HPDE6-E6E7 (cell line): Measurements from ENCODE around the gene PRKAG2.

ENCODE experiments used
- DNase-seq: peaks from one replicate; pipeline ENCODE4 v3.0.0; 2011; ENCODE audit warnings: missing footprints; ENCODE audit errors: extremely low spot score

Gene PRKAG2

DNA sequence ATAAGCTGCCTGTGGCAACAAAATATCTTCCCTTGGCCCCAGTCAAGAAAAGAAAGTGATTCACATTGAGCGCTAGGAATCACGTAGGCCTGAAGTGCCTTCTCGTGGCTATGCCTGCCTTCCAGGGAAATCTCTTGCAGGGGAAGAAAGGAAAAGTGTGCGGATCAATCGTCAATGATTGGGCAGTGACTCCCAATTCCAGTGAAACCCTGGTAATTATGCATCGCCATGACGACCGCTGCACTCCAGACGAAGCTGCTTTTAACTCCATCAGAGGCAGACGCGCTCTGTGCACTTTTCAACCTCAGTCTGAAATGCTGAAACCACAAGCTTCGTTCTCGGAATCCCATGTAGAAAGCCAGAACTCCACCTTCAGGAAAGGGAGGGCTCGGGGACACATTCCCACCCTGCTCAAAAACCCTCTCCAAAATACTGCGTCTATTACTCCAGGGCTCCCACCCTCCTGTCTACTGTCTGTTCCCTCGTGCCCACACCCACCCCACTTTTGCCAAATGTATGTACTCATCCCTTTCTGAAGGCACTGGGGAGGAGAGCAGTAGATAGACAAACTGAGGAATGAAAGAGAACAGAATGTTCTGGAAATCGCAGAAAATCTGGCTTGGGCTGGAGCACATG lies 24.2 kb upstream of the PRKAG2 start:
- DNase-seq, result no peak

DNA sequence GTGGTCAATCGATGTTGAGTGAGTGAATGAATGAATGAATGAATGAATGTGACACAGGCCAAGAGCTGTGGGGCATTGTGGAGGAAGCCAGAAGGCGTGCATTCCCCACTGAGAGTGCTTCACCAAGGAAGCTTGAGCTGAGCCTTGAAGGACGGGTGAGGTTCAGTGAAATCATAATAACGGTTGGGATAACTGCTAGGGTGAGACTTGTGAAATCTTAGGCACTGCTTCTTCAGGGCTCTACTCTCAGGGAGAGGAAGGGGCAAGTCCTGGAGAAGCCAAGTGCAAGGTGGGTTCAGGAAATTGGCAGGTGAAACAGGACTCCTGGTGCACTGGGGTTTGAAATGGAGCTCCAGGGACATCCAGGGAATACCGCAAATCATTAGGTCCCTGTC lies 23.7 kb upstream of the PRKAG2 start:
- no peak for DNase-seq

DNA sequence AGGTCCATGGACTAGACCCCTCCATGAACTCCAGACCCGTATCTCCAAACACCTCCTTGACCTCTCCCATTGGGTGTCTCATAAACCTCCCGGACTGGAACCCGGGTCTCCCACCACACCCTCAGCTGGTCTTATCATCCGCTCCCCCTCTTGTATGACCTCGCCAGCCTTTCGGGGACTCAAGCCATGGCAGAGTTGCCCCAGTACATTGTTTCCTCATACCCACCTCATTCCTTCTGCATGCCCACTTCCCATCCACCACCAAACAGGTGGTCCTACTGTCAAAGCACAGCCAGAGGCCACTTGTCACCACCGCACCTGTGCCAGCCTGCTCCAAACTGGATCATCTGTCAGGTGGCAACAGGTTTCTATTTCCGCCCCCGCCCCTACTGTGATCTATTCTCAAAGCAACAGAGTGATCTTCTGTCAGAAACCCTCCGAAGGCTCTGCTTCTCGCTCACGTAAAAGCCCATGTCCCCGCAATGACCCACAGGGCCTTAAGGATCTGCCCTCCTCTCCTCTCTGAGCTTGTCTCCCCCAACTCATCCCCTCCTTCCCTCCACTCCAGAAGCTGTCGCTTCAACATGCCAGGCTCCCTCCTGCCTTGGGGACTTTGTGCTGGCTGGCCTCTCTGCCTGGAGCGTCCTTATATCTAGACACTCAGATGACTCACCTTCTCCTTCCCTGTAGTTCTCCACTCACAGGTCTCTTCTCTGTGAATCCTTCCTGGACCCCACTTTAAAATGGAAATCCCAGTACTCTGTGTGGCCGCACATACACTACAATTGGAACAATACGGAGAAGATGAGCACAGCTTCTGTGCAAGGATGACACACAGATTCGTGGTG lies 22.8 kb upstream of the PRKAG2 start:
- DNase-seq, result no peak

DNA sequence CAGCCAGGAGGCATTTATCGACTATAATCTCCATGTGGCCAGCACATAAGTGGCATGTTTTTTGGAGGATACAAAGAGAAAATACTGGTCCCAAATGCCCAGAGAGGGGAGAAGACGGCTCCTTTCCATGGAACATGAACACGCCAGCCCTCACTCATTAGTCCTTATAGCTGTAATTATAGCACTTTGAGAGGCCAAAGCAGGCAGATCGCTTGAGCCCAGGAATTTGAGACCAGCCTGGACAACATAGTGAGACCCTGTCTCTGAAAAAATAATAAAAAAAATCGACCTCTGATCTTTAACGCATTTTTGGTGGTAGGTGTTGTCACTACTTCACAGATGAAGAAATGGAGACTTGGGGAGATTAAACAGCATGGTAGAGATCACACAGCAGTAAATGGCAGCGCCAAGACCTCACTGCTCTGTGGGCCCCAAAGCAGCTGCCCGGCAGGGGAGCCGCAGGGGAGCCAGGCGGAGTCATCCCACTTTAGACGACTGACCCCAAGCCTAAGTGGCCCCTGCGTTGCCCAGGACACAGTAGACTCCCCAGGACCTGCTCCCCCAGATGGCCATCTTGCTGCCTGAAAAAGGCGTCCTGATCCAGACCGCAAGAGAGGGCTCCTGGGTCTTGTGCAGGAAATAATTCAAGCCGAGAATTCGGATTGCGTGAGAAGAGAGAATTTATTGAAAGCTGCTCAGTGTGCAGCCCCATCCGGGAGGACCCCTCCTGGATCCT lies 21.2 kb upstream of the PRKAG2 start:
- no peak for DNase-seq

- no peak for DNase-seq
Observed at GRCh38 chr7:151897161-151897731, 20.3 kb upstream of the PRKAG2 start.

GRCh38 chr7:151896486-151896885 lies 19.6 kb upstream of the PRKAG2 start:
- no peak for DNase-seq

GRCh38 chr7:151896086-151896485 lies 19.2 kb upstream of the PRKAG2 start:
- DNase-seq, result no peak

DNA sequence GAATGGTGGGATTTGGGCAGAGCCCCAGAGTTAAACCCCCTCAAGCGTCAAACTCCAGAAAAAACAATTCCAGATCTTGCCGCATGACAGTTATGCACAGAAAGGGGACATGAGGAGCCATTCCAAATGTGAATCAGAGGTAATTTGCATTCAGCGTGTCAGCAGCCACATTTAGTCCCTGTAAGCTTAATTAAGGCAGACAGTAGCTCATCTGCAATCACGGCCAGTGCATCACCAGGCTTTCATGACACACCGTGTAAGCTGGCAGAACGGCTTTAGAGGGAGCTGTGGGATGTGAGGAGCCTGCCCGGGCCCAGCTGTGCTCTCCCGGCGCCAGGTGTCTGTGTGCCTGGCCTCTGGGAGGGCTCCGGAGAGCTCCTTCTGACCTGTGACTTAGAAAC lies 18.7 kb upstream of the PRKAG2 start:
- DNase-seq, result peak; percentile 8

DNA sequence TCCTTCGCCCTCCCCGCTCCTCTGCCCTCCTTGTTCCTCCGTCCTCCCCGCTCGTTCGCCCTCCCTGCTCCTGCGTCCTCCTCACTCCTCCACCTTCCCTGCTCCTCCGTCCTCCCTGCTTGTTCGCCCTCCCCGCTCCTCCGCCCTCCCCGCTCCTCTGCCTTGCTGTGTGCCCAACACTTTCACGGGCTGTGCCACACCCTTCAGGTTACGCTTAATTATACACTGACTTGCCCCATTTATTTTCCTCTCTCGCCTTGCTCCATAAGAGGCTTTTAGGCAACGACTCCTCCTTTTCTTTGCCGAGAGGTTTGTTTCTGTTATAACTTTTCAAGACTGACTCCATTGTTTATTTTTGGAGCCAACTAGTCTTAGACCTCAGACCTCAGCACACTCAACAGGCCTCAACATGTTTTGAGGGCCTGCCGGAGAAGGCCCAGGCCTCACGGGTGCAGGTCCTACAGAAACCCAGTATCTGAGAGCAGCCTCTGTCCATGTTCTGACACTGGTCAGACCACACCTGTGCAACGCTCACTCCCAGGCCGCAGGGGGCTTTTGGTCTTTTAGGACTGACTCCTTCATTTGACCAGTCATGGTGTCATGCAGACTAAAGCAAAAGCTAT lies 18.2 kb upstream of the PRKAG2 start:
- DNase-seq, result peak; percentile 34

DNA sequence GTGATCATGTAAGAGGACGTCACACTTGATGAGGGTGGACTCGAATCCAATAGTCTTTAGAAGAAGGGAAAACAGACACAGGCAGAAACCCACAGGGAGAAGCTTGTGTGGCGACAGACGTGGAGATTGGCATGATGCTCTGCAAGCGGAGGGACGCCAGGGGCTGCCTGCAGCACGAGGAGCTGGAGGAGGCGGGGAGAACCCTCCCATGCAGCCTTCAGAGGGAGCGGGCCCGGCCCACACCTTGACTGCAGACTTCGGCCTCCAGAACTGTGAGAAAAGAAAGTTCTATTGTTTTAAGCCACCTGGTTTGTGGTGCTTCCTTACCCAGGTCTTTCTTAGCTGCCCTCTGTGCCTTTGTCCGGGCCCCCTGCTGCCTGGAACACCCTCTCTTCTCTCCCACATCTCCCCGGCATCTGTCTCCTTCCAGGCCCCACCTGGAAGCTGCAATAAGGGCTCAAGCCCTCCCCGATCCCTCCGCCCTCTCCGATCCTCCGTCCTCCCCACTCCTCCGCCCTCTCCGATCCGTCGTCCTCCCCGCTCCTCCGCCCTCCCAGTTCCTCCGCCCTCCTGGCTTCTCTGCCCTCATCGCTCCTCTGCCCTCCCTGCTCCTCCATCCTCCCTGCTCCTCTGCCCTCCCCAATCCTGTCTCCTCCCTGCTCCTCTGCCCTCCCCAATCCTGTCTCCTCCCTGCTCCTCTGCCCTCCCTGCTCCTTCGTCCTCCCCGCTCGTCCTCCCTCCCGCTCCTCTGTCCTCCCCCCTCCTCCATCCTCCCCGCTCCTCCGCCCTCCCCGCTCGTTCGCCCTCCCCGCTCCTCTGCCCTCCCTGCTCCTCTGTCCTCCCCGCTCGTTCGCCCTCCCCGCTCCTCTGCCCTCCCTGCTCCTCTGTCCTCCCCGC lies 17.4 kb upstream of the PRKAG2 start:
- no peak for DNase-seq

DNA sequence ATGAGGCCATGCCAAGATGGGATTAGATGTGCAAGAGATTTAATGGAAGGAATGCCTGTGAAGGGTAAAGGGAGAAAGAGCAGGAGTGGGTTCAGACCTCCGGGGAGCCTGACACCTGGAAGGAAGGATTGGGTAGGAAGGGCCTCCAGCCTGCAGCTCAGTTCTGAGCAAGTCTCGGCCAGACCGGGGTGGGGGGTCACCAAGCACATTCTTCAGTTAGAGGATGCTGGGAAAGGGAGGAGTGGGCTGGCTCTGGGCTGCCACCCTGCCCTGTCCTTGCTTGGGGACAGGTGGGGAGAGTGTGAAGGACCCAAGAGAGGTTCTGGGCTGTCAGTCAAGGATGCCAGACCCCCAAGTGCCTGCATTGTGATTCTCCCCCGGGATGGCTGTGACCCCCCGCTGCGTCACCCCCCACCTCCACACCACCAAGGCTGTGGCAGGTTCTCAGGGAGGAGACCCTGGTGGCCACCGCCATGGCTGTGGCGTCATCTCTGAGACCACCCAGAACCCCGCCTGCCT lies 16.5 kb upstream of the PRKAG2 start:
- DNase-seq, result no peak

DNA sequence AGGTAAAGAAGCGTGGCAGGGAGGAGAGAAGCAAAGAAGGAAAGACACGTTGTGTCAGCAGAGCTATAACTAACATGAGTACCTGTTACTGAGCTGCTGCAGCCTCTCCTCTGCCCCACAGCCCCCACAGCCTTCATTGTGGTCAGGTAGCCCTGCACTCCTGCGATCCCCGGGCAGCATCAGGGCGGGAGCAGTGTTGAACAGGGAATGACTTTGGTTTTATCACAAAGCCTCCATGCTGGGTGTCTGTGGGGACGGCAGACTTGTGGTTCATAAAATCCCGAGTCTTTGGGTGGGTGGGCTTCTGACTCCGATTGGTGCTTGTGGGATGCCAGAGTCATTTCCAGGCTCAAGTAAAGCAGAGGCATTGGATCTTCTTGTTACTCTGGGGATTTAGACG lies 14.8 kb upstream of the PRKAG2 start:
- DNase-seq, result no peak

- DNase-seq, result no peak
Observed at GRCh38 chr7:151891182-151891581, 14.3 kb upstream of the PRKAG2 start.

GRCh38 chr7:151890355-151891004 lies 13.6 kb upstream of the PRKAG2 start:
- DNase-seq, result no peak

GRCh38 chr7:151889406-151890354 lies 12.8 kb upstream of the PRKAG2 start:
- DNase-seq, result no peak

DNA sequence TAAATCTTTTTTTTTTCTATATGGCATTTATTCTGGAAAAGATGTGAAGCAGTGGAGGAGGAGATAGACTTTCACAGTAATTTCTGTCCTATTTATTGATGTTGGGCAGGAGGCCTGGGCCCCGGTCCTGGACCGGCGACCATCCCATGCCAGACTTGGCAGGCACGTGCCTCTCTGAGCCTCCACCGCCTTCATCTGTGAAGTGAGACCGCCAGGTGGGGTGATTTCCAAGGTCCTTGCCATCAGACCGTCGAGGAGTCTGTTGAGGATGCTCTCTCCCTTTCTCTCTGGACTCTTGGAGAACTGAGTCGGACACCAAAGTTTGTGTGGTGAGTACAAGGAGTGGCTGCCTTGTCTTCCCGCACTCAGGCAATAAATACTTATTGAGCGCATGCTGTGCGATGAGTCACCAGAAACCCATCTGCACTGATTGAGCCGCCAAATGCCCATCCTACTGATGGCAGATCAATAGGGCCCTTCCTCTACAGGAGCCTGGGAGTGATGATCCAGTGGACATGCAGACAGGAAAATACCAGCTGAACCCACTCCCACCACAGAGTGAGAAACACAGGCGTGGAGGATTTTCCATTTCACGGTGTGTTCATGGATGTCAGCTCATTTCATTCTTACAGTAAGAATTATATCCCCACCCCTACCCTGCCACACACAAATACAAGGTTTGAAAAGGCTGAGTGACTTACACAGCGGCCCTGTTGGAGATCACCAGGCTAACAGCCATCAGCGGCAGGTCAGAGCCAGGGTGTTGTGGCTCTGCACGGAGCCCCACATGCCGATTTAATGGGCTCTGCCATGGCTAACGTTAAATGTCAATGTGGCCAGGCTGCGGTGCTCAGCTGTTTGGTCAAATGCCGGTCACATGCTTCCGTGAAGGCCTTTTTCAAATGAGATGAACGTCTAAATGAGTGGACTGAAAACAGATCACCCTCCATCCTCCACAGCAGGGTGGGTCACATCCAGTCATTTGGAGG lies 11.5 kb upstream of the PRKAG2 start:
- DNase-seq, result no peak

- DNase-seq, result no peak
Observed at GRCh38 chr7:151886783-151887182, 9.9 kb upstream of the PRKAG2 start.

DNA sequence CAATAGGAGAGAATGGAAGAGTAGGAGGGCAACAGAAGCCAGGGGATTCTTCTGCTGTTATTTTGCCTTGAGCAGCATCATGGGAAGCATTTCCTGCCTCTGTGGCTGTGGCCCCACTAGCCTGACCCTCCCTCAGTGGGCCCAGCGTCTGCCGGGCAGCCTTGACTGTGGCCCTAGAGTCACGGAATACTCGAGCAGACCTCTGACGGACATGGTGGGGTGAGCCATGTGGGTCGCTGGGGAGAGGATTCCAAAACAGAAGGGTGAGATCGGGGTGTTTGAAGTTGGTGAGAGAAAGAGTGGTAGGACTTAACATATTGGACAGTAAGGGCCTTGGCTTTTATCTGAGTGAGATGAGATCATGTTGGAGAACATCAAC lies 8.3 kb upstream of the PRKAG2 start:
- DNase-seq, result no peak
